SH-SY5Y (cell line): ENCODE data around the gene WIPF1.

Experiments used
- GATA2 ChIP-seq: IDR thresholded peaks from 2 replicates; pipeline ENCODE4 v1.6.1; 2011; ENCODE audit warnings: mild to moderate bottlenecking, low read depth, low read length
- GATA3 ChIP-seq: IDR thresholded peaks from 2 replicates; pipeline ENCODE4 v1.6.1; 2011; ENCODE audit warnings: low read depth, mild to moderate bottlenecking, low read length, moderate library complexity

GRCh38 chr2:174613531-174613930, 15.9 kb upstream of the WIPF1 start:
- no peak for TF ChIP-seq GATA2
- TF ChIP-seq GATA3 = no peak
